ENCODE measurements around the gene CDH23.

DNA sequence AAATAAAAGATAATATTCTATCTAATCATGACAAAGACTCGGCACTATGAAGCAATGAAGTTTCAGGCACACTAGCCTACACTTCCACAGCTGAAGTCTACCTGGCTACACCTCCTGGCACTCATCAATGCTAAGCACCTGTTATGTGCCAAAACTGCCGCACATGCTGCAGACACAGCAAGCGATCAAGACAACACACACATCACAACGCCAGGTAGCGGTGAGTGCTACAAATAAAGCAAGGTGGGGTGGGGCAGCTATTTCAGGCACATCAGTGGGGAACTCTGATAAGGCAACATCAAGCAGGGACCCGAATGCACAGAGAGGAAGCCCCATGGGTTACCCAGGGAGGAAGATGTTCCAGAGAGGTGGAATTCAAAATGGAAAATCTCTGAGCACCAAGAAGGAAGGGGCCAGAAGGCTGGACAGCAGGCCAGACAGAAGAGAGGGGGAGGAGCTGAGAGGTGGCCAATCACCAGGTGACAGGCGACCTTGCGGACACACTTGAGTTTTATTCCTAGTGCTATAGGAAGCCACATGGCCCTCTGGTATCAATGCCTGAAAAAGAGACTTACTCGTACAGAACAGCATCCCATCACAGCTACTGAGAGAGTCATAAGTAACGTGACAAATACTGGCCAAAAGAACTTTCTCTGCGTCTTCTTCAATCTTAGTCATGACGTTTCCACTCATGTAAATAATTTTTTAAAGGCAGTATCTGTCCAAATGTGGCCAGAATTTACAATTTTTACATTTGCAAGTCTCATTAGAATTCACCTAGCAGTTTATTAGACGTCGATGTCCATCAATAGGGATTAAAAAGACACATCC is 446.4 kb downstream of the CDH23 start:
- TF ChIP-seq KAT7 (CRISPR knock-in tag; IDR thresholded peaks at IDR 0.05; ENCODE audit: borderline replicate concordance) (no peak), SP1 (CRISPR knock-in tag; conservative IDR thresholded peaks at IDR 0.05) (no peak)

Data from WTC11 (cell line).